CD4-positive, alpha-beta T cell treated with Interleukin-2 at 100 ng/mL for 4 hours (primary cell): Measurements from ENCODE around the gene SORL1.

Experiments used
- DNase-seq: peaks from one replicate; pipeline ENCODE4 v3.0.0-alpha.2; 2020; ENCODE audit warnings: low spot score

Gene SORL1

DNA sequence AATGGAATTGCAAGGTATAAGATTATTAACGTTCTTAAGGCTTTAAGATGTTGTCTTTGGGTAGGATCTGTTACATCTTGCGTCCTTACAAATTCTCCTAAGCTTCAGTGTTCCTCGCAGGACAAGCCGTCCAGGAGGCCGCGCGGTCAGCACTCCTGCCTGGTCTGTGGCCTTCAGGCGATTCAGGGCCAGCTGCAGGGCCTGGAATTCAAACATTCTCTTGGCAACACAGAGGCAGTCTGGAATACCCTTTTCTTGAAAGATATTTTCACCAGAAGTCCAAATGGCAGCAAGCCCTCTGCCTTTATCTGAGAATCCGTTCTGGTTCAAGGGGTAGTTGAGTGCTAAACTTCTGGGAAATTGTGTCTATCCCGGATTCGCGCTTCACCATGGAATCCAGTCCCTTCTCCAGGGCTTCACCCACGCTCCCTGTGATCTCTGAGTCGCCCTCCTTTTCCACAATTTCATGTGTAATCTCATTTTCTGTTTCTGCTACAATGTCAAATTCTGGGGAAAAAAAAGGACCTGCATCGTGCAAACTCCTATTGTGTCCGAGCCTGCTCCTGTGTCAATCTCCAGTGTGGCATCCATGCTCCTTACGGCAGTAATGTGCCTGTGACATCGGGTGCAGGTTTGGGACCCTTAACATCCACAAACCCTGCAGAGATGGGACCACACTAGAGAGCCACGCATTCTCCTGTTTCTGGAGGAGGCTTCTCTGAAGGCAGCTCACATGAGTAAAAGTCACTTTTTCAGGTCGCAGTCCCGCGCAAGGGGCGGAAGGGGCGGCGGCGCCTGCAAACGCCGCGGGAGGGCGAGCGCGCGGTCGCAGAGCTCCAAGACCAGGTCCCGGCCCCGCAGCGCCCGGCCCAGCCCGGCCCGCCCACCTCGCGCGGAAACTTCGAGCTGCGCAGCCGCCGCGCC is 25.4 kb upstream of the SORL1 start:
- peak; percentile 39 for DNase-seq

DNA sequence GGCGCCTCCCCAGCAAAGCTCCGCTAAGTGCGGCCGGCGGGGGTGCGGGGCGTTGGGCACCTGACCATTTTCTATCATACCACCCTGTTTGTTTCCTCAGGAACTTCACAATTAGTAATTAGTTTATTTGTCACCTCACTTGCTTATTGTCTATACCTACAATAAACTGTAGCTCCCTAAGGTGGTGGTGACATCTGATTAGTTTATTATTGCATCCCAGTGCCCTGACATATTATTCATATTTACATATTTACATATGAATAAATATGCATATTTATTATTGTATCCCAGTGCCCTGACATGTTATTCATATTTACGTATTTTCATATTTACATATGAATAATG is 24.7 kb upstream of the SORL1 start:
- no peak for DNase-seq

DNA sequence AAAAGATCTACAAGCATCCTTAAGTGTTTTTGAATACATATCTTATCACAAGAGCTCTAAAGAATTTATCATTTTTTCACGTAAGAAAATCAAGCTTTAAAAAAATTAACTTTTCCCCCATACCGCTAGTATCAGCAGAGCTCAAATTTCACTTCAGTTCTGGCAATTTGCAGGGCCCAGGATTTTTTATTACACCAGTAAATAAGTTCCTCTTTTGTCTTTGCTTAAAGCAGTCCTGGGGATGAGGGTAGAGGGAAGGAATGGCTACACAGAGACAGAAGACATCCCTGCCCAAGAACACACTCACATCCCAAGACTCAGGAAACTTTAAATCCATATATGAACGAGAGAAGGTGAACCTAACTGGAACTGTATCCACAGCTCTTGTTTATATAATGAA is 22.6 kb upstream of the SORL1 start:
- no peak for DNase-seq

GRCh38 chr11:121431820-121432526 is 20.1 kb upstream of the SORL1 start:
- DNase-seq, result no peak

- no peak for DNase-seq
Measured at GRCh38 chr11:121435132-121435531, 17.0 kb upstream of the SORL1 start.

DNA sequence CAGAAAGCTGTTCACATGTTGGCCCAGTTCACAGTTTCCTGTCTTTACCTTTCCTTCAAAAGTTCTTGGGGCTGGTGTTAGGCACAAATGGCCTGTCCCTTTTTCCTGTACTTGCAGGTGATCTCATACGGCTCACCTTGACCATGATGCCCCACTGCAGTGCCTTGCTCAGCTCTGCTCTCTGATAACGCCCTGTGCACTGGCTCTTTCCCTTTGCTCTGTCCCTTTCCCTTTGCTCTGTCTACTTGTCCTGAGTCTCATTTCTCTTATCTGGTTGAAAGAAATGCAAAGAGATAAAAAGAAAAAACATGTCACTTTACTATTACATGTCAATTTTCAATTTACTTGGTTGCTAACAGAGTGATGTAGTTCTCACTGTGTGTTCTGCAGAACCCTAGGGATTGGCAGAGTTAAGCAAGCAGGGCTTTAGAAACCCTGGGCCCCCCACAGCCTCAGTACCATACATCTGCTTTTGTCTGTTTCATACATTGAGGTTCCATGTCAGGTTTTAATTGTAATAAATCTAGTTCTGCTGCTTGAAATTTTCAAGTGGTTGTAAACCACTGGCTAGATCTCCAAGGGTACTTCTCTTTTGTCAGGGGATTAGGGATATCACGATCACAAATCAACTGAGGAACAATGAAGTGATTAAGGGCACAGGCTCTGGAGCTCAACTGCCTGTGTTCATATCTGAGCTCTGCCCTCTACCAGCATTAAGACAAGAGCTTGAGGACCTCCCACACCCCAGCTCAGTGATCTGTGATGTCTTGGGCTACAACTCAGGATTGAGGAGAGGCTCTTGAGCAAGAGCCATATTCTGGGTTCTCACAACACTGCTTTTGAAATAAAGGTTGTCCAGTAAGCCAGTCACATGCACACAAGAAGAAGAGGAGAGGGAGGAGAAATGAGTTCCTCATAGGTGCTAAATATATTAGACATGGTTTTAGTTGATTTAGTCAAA is 16.3 kb upstream of the SORL1 start:
- no peak for DNase-seq

- no peak for DNase-seq
Measured at GRCh38 chr11:121437018-121437685, 15.0 kb upstream of the SORL1 start.

- DNase-seq, result no peak
Measured at GRCh38 chr11:121437686-121438078, 14.4 kb upstream of the SORL1 start.

DNA sequence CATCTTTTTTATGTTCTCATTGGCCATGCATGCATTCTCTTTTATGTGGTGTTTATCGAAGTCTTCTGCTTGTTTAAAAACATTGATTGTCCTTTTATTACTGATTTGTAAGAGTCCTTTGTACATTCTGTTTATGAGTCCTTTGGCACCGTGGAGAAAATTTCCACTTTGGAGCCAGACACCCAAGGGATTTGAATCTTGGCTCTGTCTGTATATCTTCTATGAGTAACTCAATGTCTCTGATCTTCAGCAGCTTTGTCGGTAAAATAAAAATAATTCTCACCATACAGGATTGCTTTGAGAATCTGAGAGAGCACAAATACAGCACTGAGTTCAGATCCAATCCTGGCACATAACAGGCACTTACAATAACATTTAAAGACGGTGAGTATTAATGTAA is 12.8 kb upstream of the SORL1 start:
- no peak for DNase-seq

- DNase-seq, result no peak
Measured at GRCh38 chr11:121439759-121440158, 12.4 kb upstream of the SORL1 start.

DNA sequence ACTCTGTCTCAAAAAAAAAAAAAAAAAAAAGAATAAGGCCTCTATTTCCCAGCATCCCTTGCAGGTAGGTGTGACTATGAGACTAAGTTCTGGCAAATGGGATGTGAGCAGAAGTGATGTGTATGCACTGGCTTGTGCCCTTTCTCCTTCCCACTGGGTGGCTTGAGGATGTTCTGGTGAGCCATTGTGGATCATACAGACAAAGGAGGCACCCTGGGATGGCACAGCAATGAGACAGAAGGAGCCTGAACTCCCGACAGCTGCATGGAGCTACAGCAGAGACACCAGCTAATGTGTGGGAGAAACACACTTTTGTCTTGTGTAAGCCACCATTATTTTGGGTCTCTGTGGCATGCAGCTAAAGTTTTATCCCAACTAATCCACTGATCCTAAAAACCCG is 10.6 kb upstream of the SORL1 start:
- DNase-seq, result no peak

- no peak for DNase-seq
Measured at GRCh38 chr11:121443688-121444275, 8.3 kb upstream of the SORL1 start.

- no peak for DNase-seq
Measured at GRCh38 chr11:121444526-121444925, 7.6 kb upstream of the SORL1 start.

- DNase-seq, result no peak
Measured at GRCh38 chr11:121445071-121445768, 6.9 kb upstream of the SORL1 start.

DNA sequence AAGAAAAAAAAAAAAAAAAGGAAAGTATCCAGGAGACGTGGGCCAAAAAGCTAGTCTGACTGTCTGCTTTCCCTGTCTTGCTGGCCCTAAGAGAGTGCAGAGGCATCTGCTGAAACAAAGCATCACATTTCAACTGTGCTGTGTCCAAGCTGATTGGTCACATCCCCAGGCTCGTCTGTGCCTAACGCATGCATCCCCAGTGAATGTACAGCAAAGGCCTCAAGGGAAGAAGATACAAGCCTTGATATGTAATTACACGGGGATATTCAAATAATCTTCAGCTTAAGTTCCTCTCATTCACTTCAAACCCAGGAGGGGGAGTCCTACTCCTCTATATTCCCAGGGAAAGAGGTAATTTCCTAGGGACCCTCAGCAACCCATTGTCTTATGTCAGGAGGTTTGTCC is 5.4 kb upstream of the SORL1 start:
- DNase-seq, result no peak

- no peak for DNase-seq
Measured at GRCh38 chr11:121448011-121448410, 4.1 kb upstream of the SORL1 start.

GRCh38 chr11:121448431-121448941 is 3.6 kb upstream of the SORL1 start:
- no peak for DNase-seq

DNA sequence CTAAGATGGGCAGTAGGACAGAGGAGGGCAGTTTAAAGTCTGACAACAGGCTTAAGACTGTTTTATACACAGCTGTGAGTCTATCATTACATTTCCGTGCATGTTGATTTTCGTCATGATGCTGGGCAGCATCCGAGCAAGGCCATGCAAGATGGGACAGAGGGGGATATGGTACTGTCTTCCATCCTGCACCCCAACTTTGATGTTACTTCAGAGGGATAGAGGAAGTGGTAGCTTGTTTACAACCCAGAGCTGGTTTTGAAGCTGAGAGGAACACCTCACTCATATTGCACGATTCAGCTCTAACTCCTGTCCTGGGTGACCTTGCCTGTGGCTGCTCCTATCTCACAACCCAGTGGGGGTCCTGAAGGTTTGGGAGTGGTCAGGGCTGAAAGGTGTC is 3.0 kb upstream of the SORL1 start:
- no peak for DNase-seq

GRCh38 chr11:121449626-121450025 is 2.5 kb upstream of the SORL1 start:
- DNase-seq, result no peak

- DNase-seq, result no peak
Measured at GRCh38 chr11:121450401-121450800, 1.7 kb upstream of the SORL1 start.
